T-helper 2 cell treated with Interferon-gamma antibody and Interleukin-4, amounts not matched to agents 5 μg/mL and 100 μg/mL, for 36 hours (primary cell): ENCODE data around the gene MDGA2.

Experiments used
- DNase-seq: peaks from one replicate; pipeline ENCODE4 v3.0.0; 2021; ENCODE audit warnings: low spot score
- H3K27ac Mint-ChIP-seq: one replicate; pipeline ENCODE4 v1.8.0; 2021; ENCODE audit warnings: mild to moderate bottlenecking, mixed read lengths
- H3K27me3 Mint-ChIP-seq: one replicate; pipeline ENCODE4 v1.8.0; 2021; ENCODE audit warnings: low read depth, mixed read lengths
- H3K36me3 Mint-ChIP-seq: one replicate; pipeline ENCODE4 v1.8.0; 2021; ENCODE audit warnings: low read depth, mixed read lengths
- H3K4me1 Mint-ChIP-seq: one replicate; pipeline ENCODE4 v1.8.0; 2021; ENCODE audit warnings: low read depth, mixed read lengths
- H3K4me3 Mint-ChIP-seq: one replicate; pipeline ENCODE4 v1.8.0; 2022; ENCODE audit warnings: mild to moderate bottlenecking, moderate library complexity, mixed read lengths
- H3K9me3 Mint-ChIP-seq: one replicate; pipeline ENCODE4 v1.8.0; 2021; ENCODE audit warnings: mixed read lengths

MDGA2 gene

DNA sequence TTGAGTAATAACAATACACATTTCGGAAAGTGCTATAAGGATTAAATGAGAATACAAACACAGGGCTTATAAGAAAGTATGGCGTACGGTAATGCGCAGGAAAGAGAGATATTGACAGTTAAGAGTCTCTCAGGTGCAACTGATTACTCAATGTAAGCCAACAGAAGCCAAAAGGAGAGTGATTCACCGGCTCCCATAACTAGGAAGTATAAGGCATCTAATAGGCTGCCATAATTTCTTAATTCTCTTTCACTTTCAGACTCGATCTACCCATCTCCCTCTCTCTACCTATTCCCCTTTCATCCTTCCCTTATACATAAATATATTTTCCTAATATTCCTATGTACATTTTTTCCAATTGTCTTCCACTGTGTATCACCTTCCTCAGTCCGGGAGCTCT lies 90.0 kb downstream of the MDGA2 start:
- Mint-ChIP-seq H3K27ac (no peak overlapping the region), H3K27me3 (no peaks in the 10 kb centered on the region), H3K4me3 (no peak overlapping the region), H3K4me1 (no peaks in the 10 kb centered on the region), H3K9me3 (peaks cover 8% of the 10 kb centered on the region), H3K36me3 (no peaks in the 10 kb centered on the region)
- DNase-seq = no peak

- Mint-ChIP-seq H3K27ac (no peak overlapping the region), H3K27me3 (no peaks in the 10 kb centered on the region), H3K9me3 (peaks cover 30% of the 10 kb centered on the region), H3K4me3 (no peak overlapping the region), H3K36me3 (no peaks in the 10 kb centered on the region), H3K4me1 (no peaks in the 10 kb centered on the region)
- DNase-seq = no peak
Observed at GRCh38 chr14:47567273-47567672, 108.1 kb downstream of the MDGA2 start.

- Mint-ChIP-seq H3K4me1 (no peaks in the 10 kb centered on the region), H3K27me3 (no peaks in the 10 kb centered on the region), H3K36me3 (no peaks in the 10 kb centered on the region), H3K9me3 (peaks cover 26% of the 10 kb centered on the region), H3K4me3 (no peak overlapping the region), H3K27ac (no peak overlapping the region)
- no peak for DNase-seq
Observed at GRCh38 chr14:47557894-47558293, 117.5 kb downstream of the MDGA2 start.

DNA sequence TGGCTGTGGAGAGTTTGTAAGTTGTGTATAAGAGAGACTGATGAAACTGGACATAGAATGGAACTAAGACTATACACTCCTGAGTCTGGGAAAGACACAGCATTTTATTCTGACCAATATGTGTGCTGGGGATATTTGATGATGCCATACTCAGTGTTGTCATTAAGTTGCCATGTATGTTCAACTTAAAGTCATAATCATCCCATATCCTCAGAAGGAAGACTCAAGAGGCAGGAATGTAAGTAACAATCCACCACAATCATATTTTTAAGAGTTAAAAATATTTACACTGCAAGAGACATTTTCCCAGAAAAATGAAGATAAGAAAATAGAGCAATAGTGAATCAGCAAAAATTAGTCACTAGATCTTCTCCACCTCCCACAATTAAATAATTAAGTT lies 120.1 kb downstream of the MDGA2 start:
- peaks cover 7% of the 10 kb centered on the region for H3K9me3 Mint-ChIP-seq
- DNase-seq = no peak
- H3K4me1 Mint-ChIP-seq = no peaks in the 10 kb centered on the region
- no peaks in the 10 kb centered on the region for H3K27me3 Mint-ChIP-seq
- no peaks in the 10 kb centered on the region for H3K36me3 Mint-ChIP-seq
- H3K27ac Mint-ChIP-seq = no peak overlapping the region
- no peak overlapping the region for H3K4me3 Mint-ChIP-seq

GRCh38 chr14:47549886-47550285 lies 125.5 kb downstream of the MDGA2 start:
- Mint-ChIP-seq H3K4me3 (no peak overlapping the region), H3K9me3 (peaks cover 6% of the 10 kb centered on the region), H3K27ac (no peak overlapping the region), H3K27me3 (no peaks in the 10 kb centered on the region), H3K4me1 (no peaks in the 10 kb centered on the region), H3K36me3 (no peaks in the 10 kb centered on the region)
- no peak for DNase-seq

DNA sequence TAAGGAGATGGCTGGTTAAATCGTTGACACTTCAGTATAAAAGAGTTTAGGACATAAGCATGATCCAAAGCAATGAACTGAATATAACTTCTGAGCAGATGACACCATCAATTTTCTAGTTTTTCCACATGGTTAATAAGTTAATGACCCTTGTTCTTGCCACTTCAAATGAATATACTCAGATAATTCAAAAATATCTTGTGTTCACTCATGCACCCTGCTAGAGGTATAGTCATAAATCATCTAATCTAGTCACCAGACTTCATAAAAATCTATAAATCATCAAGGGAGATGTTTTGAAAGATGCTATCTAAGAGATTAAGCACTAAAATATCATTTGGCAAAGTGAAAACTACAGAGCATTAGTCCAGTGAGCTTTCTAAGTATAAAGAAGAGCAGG lies 131.9 kb downstream of the MDGA2 start:
- Mint-ChIP-seq H3K9me3 (peaks cover 5% of the 10 kb centered on the region), H3K4me3 (no peak overlapping the region), H3K27ac (no peak overlapping the region), H3K27me3 (no peaks in the 10 kb centered on the region), H3K36me3 (no peaks in the 10 kb centered on the region), H3K4me1 (no peaks in the 10 kb centered on the region)
- no peak for DNase-seq

- Mint-ChIP-seq H3K36me3 (no peaks in the 10 kb centered on the region), H3K27ac (no peak overlapping the region), H3K4me1 (no peaks in the 10 kb centered on the region), H3K27me3 (no peaks in the 10 kb centered on the region), H3K4me3 (no peak overlapping the region), H3K9me3 (peaks cover 5% of the 10 kb centered on the region)
- no peak for DNase-seq
Observed at GRCh38 chr14:47541662-47542061, 133.7 kb downstream of the MDGA2 start.

DNA sequence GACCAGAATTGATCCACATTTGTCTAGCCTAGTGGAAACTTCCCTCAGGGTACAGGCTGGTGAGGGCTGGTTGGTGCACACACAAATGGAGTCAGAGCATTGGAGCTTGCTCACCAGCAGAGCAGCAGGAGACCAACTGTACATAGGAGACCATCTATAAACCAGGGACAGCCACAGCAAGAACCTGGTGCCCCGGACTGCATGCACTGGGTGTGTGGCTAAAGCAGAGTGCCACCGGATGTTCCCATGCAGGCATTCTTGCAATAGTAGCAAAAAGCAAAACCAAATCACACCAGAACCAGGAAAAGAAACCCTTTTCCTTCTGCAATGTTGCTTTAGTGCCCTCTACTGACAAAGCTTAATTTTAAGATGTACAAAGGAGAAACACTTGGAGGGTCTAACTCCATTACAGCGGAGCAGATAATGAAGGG lies 136.4 kb downstream of the MDGA2 start:
- Mint-ChIP-seq H3K4me3 (no peak overlapping the region), H3K27me3 (no peaks in the 10 kb centered on the region), H3K27ac (no peak overlapping the region), H3K36me3 (no peaks in the 10 kb centered on the region), H3K9me3 (peaks cover 9% of the 10 kb centered on the region), H3K4me1 (no peaks in the 10 kb centered on the region)
- DNase-seq = no peak

GRCh38 chr14:47536341-47536740 lies 139.1 kb downstream of the MDGA2 start:
- Mint-ChIP-seq H3K27ac (no peak overlapping the region), H3K4me3 (no peak overlapping the region), H3K36me3 (no peaks in the 10 kb centered on the region), H3K27me3 (no peaks in the 10 kb centered on the region), H3K4me1 (no peaks in the 10 kb centered on the region), H3K9me3 (peaks cover 9% of the 10 kb centered on the region)
- DNase-seq = no peak

DNA sequence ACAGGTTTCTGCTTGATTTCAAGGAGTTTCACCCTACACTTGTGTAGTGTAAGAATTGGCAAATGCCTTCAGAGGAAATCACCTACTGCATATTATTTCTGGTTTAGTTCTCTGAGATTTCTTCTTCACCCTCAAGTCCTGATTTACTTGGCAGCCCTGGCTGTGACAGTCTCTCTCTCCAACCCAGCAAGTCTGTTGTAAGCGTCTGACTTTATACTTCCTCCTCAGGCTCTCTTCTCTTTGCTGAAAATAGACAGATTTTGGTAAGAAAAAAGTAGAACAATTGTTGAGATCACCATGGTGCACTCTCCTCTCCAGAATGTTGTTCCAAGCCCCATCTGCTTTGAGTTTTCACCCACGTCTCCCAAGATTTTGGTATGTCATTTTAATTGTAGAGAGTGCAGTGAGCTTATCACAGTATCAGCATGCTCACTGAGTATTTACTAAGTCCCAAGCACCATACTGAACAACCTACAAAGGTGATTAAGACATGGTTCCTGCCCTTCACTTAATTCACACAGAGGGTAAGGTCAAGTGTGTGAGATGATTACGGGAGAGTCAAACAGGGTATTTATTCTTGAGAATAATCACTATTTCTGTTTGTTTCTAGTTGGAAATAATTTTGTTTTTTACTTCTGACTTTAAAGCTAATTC lies 148.7 kb downstream of the MDGA2 start:
- Mint-ChIP-seq H3K4me1 (no peaks in the 10 kb centered on the region), H3K9me3 (peaks cover 17% of the 10 kb centered on the region), H3K4me3 (no peak overlapping the region), H3K27me3 (no peaks in the 10 kb centered on the region), H3K36me3 (no peaks in the 10 kb centered on the region), H3K27ac (no peak overlapping the region)
- no peak for DNase-seq

DNA sequence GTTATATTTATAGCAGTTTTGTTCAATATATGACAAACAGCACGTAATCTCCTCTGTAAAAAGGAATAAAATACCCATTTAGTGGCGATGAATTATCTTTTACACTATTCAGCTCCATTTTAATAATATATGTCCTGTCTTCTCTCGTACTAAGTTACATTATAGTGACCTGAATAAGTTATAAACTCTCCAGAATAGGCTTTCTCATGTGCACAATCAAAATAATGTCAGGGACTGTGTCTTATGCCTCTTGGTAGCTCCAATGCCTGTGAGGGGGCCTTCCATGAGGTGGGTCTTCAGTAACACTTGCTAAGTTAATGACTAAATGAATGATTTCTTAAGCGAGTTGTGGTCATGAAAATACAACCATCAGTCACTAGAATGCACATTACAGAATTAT lies 150.9 kb downstream of the MDGA2 start:
- DNase-seq = no peak
- no peaks in the 10 kb centered on the region for H3K27me3 Mint-ChIP-seq
- no peaks in the 10 kb centered on the region for H3K36me3 Mint-ChIP-seq
- no peak overlapping the region for H3K27ac Mint-ChIP-seq
- H3K4me1 Mint-ChIP-seq = no peaks in the 10 kb centered on the region
- peaks cover 5% of the 10 kb centered on the region for H3K9me3 Mint-ChIP-seq
- no peak overlapping the region for H3K4me3 Mint-ChIP-seq

DNA sequence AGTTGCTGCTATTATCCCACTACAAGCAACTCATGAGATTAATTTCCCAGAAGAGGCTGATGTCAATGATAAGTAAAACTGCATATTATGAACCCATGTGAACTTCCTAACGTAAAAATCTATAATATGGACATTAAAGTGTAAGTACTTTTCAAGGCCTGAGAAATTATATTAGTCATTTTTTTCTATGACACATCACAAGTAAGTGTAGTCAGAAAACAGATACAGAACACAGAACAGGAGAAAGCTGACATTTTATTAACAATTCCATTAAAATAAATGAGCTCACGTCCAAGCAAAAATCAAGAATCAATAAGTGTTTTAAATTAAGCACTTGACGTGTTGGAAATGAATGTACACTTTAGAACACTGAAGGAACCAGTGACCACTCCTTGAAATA lies 155.0 kb downstream of the MDGA2 start:
- H3K27me3 Mint-ChIP-seq = no peaks in the 10 kb centered on the region
- H3K4me1 Mint-ChIP-seq = no peaks in the 10 kb centered on the region
- no peak for DNase-seq
- H3K9me3 Mint-ChIP-seq = peaks cover 7% of the 10 kb centered on the region
- no peaks in the 10 kb centered on the region for H3K36me3 Mint-ChIP-seq
- H3K27ac Mint-ChIP-seq = no peak overlapping the region
- no peak overlapping the region for H3K4me3 Mint-ChIP-seq

DNA sequence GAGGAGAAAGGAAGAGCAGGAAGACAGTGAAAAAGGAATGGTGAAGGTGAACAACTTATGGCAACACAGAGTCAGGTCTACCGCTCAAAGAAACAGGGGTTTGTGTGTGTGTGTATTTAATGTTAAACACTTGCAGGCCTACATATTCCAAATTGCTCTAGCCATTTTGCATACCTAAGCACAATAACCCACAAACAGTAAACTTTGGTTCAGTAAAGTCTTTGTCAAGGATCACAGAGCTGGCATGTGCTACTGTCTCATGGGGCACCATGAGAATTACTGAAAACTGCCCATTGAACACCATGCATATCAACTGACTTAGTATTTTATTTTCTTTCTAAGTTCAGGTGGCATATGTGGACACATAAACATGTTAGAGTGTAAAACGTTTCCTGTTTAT lies 163.6 kb downstream of the MDGA2 start:
- Mint-ChIP-seq H3K4me3 (no peak overlapping the region), H3K9me3 (peaks cover 12% of the 10 kb centered on the region), H3K27ac (no peak overlapping the region), H3K27me3 (no peaks in the 10 kb centered on the region), H3K36me3 (no peaks in the 10 kb centered on the region), H3K4me1 (no peaks in the 10 kb centered on the region)
- no peak for DNase-seq

DNA sequence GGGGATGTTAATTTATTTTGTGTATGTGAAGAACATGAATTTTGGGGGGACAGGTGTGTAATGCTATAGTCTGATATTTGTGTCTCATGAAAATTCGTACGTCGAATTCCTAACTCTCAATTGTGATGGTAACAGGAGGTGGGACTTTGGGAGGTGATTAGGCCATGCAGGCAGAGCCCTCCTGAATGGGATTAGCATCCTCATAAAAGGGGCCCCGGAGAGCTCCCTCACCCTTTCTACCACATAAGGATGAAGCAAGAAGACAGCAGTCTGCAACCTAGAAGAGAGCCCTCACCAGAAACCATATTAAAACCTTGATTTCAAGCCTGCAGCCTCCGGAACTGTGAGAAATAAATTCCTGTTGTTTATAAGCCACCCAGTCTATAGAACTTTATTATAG lies 165.4 kb downstream of the MDGA2 start:
- peaks cover 9% of the 10 kb centered on the region for H3K9me3 Mint-ChIP-seq
- H3K27me3 Mint-ChIP-seq = no peaks in the 10 kb centered on the region
- H3K4me3 Mint-ChIP-seq = no peak overlapping the region
- H3K4me1 Mint-ChIP-seq = no peaks in the 10 kb centered on the region
- no peaks in the 10 kb centered on the region for H3K36me3 Mint-ChIP-seq
- H3K27ac Mint-ChIP-seq = no peak overlapping the region
- DNase-seq = no peak

GRCh38 chr14:47507861-47508260 lies 167.5 kb downstream of the MDGA2 start:
- H3K27me3 Mint-ChIP-seq = no peaks in the 10 kb centered on the region
- H3K4me1 Mint-ChIP-seq = no peaks in the 10 kb centered on the region
- DNase-seq = no peak
- no peak overlapping the region for H3K27ac Mint-ChIP-seq
- no peak overlapping the region for H3K4me3 Mint-ChIP-seq
- no peaks in the 10 kb centered on the region for H3K36me3 Mint-ChIP-seq
- peaks cover 17% of the 10 kb centered on the region for H3K9me3 Mint-ChIP-seq
